ENCODE measurements around the gene KIF2C.
"Not testable (repeated sequence)": the region's sequence is repeated elsewhere in the genome, so short reads cannot be mapped to it uniquely, and the experiment has no call there.

The KIF2C gene

DNA sequence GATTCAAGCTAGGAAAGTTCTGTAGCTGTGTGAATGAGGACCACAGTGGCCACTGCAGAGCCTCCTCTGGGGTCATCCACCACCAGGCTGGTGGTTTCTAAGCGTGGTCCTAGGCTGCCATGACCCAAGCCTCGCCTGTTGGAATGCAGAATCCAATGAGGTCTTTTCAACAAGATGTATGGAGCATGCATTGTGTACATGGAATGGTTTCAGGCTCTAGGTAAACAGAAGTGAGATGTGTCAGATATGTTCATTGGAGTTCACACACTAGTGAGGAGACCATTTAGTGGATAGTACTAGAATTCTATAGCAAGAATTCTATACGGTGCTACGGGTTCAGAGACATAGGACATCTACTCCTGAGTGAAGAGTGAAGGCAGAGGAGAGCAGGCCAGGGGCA is 19.4 kb upstream of the KIF2C start:
- DNase-seq = no peak

DNA sequence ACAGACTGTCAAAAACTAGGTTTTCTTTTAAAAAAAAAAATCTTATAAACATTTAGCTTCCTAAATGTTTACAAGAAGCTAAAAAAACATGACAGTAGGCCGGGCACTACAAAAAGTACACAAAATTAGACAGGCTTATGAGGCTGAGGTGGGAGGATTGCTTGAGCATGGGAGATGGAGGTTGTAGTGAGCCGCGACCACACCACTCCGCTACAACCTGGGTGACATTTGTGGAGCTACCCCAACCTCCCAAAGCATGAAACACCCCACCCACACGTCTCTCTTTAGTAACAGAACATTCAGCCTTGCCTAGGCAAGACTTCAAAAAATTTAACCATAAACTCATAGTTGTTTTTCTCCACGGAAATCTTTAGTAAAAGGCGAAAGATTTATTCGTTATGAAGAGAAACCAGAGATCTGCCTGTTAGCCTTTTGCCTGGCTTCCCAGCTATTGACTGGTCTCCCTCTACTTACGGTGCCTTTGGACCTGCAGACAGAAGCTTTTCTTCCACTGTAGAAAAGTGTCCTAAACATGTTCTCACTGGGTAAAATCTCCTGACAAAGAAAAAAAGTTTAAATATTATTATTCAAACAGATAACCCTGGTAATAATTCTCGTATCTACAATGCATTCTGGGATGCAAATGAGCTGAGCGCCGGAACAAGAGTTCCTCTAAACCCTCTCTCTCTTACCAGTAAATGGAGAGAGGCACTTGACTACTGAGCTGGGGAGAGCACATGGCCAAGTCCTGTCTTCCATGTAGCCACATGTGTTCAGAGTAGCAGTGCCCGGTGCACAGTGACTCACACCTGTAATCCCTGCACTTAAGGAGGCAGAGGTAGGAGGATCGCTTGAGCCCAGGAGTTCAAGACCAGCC is 17.9 kb upstream of the KIF2C start:
- DNase-seq = peak; percentile 60

DNA sequence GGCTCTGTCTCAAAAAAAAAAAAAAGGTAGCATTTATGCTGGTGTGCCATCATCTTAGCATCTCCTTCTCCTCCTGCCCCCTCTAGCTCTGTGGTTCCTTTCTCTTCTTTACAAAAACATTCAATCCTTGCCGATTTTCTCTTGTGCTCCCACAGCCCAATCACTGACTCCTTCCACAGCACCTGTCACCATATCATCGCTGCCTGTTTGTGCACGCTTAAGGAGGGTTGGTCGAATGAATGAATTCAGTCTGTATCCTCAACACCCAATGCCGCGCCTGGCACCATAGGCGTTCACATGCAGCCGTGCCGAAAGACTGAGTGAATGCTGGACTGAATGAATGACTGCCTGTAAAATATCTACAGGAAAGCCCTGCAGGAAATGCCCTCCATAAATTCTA is 16.6 kb upstream of the KIF2C start:
- DNase-seq = no peak

DNA sequence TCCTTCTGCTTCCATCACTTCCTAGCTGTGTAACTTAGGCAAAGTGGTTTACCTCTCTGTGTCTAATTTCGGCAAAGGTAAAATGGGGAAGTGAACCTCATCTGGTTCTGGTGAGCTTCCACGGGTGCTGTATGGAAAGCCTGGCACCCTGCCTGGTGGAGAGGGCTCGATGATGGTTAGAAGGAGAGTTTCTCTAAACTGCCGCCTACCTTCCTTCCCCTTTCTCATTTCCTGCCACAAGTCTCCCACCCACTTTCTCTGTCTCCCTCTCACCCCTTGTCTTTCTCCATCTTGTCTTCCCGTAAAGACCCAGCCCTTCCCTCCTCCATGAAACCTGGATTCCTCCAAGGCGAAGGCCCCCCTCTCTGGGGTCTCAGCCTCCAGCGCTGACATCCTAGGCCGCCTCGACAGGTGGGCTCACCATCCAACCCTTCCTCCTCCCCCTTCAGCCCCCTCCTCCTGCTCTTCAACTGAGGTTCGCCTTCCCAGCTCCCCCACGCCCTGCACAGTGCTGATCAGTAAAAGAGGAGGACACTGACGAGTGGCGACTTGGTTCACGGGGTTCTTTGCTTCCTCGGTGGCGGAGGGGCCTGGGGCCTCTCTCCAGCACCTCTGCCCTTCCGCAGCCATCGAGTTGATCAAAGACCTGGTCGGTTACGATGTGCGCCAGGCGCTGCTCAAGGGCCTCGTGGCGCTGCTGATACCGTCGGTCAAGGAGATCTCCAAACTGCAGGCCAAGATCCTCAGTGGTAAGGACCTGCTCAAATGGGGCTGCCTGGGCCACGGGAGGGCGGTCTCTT is 15.9 kb upstream of the KIF2C start:
- DNase-seq = no peak

DNA sequence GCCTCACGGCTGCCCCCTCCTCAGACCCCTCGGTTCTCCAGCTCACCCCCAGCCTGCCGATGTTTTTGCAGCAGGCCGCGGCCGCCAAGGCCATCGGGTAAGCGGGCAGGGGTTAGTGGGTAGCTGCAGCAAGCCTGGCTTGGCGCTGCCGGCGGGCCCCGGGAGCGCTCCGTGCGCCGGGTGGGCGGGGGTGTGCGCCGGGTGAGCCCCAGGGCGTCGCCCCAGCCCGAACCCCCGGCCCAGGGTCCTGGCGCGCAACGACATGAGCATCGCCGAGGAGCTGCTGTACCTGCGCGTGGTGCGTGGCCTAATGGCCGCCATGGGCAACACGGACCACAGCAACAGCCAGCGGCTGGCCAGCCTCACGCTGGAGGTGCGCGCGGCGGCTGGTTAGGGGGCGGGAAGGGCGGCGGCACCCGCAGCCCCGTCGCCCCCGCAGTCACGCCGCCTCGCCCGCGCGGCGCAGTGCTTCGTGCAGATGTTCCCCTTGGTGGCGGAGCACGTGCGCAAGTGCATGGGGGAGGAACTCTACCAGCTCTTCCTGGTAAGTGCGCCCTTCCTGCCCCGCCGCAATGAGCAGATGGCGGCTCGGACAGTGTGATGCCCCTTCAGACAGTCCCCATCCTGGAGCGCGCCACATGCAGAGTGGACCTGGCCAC is 15.2 kb upstream of the KIF2C start:
- DNase-seq = no peak

DNA sequence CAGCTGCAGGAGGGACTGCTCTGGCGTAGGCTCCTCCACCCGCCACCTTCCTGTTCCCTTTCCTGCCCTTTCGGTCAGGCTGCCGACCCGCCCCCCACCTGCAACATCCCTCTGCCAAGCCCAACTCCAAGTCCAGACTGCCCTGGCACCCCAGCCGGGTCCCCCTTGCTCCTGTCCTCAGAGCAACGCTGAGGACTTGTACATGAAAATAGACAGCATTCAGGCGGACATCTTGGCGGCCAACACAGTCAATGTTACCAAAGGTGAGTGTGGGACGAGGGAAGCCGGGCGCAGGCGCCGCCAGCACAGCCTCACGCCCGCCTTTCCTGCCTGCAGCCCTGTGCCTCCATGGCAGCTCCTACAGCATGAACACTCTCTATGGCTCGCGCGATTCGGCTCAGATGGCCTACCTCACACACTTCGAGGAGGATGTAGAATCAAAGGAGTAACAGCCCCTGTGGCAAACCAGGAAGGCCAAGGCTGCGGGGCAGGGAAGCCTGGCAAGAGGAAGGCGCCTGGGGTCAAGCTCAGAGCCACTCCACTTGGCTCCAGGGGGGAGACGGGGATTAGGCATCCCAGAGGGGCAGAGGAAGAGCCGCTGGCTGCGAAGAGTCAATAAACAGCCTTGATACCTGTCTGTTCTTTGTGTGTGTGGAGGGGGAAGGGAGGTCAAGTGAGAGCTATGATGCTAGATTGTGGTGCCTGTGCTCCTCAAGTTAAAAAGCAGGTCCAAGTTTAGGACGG is 14.5 kb upstream of the KIF2C start:
- DNase-seq = no peak

DNA sequence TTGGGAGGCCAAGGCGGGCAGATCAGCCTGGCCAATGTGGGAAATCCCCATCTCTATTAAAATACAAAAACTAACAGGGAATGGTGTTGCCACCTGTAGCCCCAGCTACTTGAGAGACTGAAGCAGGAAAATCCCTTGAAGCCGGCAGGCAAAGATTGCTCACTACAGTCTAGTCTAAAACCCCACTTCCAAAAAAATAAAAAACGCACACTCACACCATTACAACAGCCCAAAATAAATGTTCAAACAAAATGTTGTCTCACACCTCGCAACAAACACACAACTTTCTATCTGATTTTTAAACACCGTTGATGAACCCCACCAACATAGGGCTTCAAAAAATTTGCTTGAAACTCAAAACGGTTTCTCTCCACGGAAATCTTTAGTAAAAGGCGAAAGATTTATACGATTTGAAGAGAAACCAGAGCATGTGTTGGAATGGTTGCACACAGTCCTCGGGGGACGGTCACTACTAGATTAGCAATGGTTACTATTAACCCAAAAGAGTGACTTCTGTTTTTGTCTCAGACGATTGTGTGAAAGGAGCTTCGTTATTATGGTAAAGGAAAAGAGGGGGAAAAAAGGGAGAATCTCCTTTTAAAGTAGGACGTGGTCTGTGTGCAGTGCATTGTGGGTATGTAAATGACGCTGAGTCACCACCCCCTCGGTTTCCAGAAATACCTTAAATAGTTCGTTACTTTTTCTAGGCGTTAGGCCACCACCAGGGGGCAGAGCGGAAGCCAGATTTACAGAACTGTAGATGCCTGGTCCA is 8.7 kb upstream of the KIF2C start, which contains the start of gene RNU5D-1:
Gene RNU5D-1, minus strand, starts transcription at position 430 of the 772 bp plus-strand sequence.
- peak; percentile 92 for DNase-seq

DNA sequence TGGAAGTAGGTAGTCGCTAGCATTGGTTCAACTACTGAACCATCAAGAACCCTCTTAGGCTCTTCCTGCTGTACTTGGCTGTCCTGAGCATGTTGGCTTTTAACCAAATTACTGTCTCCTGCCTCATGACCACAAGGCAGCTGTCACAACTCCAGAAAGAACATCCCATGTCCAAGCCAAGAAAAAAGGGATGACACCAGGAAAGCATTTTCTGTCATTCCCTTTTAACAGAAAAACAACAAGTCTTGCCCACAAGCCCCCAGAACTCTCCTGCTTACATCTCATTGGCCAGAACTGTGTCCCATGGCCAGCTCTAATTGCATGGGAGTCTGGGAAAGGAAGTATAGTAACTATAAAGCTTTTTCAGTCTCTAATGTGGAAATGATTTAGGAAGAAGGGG is 6.3 kb upstream of the KIF2C start:
- no peak for DNase-seq

DNA sequence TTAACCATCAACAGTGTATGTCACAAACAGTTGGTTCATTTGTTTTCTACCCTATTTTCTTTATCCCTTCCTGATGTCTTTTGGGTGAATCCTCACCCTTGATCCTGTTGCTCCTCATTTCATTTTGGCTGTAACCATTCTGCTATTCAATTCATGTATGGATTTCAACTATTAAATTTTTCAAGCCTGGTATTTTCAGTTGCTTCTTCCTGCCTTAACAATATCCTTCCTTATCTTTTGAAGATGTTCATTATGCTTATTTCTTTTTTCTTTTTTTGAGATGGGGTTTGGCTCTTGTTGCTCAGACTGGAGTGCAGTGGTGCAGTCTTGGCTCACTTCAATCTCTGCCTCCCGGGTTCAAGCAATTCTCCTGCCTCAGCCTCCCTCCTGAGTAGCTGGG is 5.9 kb upstream of the KIF2C start:
- no peak for DNase-seq

DNA sequence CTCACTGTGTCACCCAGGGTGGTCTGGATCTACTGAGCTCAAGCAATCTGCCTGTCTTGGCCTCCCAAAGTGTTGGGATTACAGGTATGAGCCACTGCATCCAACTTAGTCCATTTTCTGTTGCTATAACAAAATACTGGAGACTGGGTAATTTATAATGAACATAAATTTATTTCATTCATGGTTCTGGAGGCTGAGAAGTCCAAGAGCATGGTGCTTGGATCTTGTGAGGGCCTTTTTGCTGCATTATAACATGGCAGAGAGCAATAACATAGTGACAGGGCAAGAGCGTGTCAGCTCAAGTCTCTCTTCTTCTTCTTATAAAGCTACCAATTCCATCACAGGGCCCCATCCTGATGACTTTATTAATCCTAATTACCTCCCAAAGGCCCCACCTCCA is 3.6 kb upstream of the KIF2C start:
- DNase-seq = no peak

DNA sequence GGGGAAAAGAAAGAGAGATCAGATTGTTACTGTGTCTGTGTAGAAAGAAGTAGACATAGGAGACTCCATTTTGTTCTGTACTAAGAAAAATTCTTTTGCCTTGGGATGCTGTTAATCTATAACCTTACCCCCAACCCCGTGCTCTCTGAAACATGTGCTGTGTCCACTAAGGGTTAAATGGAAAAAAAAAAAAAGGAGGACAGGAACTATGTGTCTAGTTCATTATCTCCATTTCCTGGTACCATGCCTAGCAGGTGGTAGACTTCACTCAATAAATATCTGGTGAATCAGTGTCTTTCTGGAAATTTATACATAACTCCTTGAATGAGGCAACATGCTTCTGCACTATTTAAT is 707 bp upstream of the KIF2C start:
- not testable (repeated sequence) for DNase-seq

DNA sequence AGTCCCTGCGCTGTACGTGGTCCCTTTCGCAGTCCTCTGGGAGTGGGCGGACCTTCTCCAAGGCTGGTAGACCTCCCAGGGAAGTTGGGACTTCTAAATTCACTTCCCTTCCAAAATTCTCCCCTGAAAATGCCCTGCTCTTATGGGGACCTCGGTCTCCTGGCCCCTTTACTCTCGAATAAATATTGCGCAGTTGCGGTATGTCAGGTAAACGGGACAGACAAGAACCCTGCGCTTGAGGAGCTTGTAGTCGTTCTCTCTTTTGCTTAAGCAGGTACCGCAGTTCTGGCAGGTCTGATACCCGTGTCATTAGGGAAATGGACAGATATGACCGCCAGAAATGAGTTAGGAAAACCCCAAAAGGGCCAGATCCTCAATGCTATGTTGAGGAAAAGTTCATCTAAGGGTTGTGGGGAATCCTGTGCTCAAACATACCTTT is 561 bp downstream of the KIF2C start:
- no peak for DNase-seq

DNA sequence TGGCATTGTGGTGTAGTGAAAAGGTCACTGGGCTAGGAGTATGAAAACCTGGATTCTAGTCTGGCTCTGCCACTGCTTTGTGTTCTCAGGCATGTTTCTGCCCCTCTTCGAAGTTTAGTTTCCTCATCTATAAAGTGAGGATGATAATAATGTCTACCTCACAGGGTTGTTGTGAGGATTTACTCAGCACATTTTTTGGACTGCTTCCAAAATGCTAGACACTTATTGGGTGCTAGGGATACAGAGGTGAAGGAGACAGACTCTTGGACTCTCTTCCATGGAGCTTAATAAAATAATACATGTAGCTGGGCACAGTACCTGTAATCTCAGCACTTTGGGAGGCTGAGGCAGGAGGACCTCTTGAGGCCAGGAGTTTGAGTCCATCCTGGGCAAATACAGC is 3.6 kb downstream of the KIF2C start:
- DNase-seq = no peak

DNA sequence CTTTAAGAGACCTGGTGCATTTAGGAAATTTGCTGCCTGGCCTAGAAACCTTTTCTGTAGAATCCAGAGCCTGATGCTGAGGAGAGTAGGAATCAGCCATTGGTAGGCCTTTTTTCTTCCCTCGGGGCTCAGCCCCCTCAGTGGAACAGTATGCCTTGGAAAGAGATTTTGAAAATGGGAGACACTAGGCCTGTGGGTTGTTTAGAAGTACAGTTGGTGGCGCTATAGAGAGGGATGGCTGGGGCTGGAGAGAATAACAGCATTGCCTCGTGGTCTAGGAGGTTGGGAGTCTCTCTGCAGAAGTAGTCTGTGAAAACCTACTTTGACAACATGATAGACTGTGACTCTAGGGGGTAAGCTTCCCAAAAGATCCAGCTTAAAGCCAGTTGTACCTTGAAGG is 8.2 kb downstream of the KIF2C start:
- DNase-seq = no peak

DNA sequence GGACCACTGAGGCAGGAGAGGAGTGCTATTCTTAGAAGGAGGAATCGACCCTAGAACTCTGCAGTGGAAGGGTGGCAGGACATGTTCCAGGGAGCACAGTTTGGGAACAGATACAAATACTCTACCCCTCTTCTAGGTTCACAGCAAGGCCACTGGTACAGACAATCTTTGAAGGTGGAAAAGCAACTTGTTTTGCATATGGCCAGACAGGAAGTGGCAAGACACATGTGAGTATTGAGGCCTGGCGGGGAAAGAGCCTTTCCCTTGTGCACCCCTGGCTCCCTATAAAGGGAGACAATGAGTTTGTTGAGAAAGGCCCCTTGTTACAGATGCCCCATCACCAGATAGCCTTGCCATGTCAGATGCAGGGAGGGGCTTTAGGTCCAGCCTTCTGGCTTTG is 17.8 kb downstream of the KIF2C start:
- no peak for DNase-seq

DNA sequence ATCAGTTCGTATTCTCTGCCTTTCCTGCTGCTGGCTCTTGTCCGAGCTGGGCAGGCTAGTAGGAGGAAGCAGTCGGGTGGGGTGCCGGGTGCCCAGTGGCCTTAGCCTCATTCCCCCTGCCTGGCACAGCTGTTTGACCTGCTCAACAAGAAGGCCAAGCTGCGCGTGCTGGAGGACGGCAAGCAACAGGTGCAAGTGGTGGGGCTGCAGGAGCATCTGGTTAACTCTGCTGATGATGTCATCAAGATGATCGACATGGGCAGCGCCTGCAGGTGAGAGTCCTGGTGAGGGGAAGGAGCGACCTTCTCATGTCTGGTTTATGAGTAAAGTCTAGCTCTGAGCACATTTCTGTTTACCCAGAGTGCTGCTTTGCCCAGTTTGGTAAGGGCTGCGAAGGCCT is 19.4 kb downstream of the KIF2C start:
- DNase-seq = no peak

DNA sequence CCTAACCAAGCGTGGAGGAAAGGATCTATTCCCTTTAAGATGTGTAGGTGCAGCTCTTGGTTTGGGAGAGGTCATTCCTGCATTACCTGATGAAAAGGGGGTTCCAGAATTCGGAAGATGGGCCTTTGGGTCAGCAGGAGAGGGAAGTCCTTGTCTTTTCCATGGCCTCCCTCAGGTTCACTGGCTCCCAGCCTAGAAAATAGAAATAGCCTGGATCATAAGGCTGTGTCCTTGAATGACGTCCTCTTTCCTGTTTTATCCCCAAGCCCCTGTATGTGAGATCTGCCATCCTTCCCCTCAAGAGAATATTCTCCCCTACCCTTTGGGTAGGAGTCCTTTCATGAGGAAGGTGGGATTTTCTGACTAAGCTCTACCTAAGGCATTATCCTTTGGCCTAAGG is 21.2 kb downstream of the KIF2C start:
- DNase-seq = no peak

DNA sequence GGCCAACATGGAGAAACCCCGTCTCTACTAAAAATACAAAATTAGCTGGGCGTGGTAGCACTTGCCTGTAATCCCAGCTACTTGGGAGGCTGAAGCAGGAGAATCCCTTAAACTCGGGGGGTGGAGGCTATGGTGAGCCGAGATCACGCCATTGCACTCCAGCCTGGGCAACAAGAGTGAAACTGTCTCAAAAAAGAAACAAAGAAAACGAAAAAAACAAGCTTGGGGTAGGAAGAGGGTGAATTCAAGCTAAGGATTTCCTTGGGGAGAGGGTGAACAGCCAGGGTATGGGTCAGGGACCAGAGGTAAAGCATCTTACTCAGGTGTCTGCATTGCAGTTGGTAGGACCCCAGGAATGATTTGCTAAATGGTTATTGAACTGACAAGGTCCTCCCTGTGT is 26.8 kb downstream of the KIF2C start:
- DNase-seq = not testable (repeated sequence)

DNA sequence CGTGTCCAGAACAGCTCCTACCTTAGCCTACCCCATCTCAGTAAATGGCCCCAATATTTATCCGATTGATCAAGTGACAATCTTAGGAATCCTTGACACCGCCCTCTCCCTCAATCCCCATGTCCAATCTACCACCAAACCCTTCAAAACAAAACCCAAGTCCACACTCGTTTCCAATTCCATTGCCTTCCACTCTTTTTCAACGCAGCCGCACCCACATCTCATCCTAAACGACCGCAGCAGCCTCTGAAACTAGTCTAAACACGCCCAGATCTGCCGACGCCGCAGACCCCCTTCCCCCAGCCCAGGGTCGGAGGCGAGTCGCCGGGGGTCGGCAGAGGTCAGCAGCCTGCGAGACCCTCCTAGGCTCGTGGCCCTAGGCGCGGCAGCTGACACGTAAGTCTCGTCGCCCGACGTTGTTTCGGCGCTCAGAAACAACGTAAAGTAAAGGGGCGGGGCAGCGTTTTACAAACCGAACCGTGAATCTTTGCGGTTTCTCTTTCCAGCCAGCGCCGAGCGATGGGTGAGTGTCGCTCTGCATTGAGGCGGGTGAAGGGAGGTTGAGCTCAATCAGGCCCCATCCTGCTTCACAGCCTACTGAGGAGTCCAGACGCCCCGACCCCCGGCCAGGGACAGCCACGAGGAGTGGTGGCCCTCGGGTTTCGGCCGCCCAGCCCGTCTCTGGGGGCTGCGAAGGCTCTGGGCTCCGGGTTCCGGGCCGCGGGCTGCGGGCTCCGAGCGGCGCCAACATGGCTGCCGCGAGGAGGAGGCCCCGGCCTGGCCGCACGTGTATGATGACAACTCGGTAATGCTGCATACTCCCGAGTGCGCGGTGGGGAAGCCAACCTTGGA is 35.7 kb downstream of the KIF2C start, which contains the start of gene RPS8:
Gene RPS8, plus strand, starts transcription at position 463 of the 852 bp plus-strand sequence. Its CDS starts 57 bp downstream, at position 520.
- peak; percentile 87 for DNase-seq

DNA sequence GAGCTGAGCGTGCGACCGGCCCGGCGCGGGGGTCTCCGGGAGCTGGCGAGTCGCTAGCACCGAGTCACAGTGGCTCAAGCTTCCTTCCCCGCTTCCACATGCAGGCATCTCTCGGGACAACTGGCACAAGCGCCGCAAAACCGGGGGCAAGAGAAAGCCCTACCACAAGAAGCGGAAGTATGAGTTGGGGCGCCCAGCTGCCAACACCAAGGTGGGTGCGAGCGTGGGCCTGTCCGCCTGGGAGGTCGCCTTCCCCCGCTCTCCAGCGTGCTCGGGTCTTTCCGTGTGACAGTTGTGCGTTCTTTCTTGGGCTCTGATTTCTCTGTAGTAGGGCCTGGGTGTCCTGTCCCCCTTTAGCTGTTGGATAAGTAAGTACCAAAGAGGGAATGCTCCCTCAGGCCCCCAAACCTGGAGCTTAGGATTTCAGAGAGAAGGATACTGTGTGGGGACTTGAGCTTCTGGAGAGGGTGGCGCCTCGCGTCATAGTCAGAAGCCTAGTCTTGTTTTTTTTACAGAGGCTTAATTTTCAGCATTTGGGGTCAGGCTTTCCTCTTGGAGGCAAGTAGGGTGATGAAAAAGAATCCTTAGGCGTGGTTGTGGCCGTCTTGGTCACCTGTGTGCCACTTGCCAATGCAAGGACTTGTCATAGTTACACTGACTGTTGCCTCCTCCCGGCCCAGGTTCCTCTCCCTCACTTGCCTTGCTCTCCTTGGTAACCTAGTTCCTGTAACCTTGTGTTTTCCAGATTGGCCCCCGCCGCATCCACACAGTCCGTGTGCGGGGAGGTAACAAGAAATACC is 36.5 kb downstream of the KIF2C start:
- DNase-seq = no peak
